Fibroblast of pulmonary artery (primary cell): ENCODE data around the gene BID.

Experiments used
- DNase-seq: peaks from one replicate; pipeline ENCODE4 v3.0.0-alpha.2; 2010; ENCODE audit warnings: low read depth
- H3K4me3 ChIP-seq: replicated peaks from 2 replicates; pipeline ENCODE4 v1.5.1; 2011; ENCODE audit warnings: low read depth, mild to moderate bottlenecking, control low read depth, low read length, moderate library complexity
- CTCF ChIP-seq: IDR thresholded peaks from 2 replicates; pipeline ENCODE4 v1.5.1; 2011; ENCODE audit warnings: mild to moderate bottlenecking, control low read depth, low read length, inconsistent platforms; ENCODE audit errors: missing control alignments

The BID gene

GRCh38 chr22:17794726-17795542 lies 20.7 kb upstream of the BID start:
- H3K4me3 ChIP-seq: no peak overlapping the region
- no peak for DNase-seq
- TF ChIP-seq CTCF: no peak

- DNase-seq: no peak
- no peak for TF ChIP-seq CTCF
Observed at GRCh38 chr22:17792854-17793434, 18.7 kb upstream of the BID start.

GRCh38 chr22:17792299-17792698 lies 18.0 kb upstream of the BID start:
- H3K4me3 ChIP-seq: no peak overlapping the region
- no peak for DNase-seq
- no peak for TF ChIP-seq CTCF

More at GRCh38 chr22:17792854-17793434, 18.7 kb upstream of the BID start:
- no peak overlapping the region for H3K4me3 ChIP-seq

GRCh38 chr22:17791196-17791595 lies 16.9 kb upstream of the BID start:
- no peak overlapping the region for H3K4me3 ChIP-seq
- no peak for TF ChIP-seq CTCF
- DNase-seq: no peak

- DNase-seq: no peak
- no peak overlapping the region for H3K4me3 ChIP-seq
- no peak for TF ChIP-seq CTCF
Observed at GRCh38 chr22:17789379-17790200, 15.3 kb upstream of the BID start.

GRCh38 chr22:17788528-17789378 lies 14.5 kb upstream of the BID start:
- DNase-seq: no peak
- TF ChIP-seq CTCF: no peak
- H3K4me3 ChIP-seq: no peak overlapping the region
